ENCODE data around the gene ERVMER34-1.

Gene ERVMER34-1

GRCh38 chr4:52716364-52717151 is 34.7 kb downstream of the ERVMER34-1 start:
- DNase-seq: no peak

GRCh38 chr4:52715914-52716313 is 35.3 kb downstream of the ERVMER34-1 start:
- no peak for DNase-seq

DNA sequence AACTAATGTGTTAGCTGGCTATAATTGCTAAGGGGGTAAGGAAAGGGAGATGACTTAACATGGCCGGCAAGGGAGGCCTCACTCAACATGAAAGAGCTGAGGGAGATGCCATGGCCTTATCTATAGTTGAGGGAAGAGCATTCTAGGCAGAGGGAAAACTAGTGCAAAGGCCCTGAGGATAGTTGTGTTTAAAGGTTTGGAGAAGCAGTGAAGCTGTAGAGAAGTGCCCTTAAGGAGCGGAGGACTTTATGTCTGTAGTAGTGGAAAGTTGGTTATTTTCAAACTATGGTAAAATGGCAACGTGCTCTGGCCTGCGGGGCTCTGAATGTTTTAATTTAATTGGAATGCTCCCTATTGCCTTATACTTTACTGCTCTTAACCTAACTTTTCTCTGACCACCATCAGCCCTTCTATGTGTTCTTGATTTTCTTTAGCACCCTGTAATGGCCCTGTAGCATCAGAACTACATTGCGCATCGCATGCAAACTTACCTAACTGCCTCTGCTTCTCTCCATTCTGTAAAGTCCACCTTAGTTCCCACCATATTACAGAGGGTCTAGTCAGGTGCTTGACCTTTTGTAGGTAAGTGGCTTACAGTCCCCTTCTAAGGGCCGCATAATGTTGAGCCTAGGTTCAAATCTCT is 35.8 kb downstream of the ERVMER34-1 start:
- DNase-seq: no peak

- peak; percentile 32 for DNase-seq
Observed at GRCh38 chr4:52714597-52715254, 36.5 kb downstream of the ERVMER34-1 start.

DNA sequence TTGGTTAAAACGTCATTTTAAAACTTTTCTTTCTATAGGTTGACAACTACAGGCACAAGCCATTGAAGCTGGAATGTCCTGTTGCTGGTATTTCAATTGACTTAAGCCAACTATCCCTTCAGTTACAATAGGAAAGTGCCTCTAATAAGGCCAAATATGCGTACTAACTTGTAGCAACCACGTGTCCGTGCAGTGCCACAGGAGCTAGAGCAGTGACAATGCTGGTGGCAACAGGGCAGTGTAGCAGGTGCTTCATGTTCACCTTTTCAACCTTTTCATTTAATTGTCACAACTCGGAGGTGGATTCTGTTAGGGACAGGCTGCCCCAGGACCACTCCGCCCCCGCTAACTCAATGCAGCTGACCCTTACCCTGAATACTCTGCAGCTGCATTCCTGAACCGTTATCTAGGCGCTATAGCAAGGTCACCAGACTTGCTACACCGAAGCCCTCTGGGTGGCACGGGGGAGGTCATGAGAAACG is 37.7 kb downstream of the ERVMER34-1 start:
- peak; percentile 37 for DNase-seq

DNA sequence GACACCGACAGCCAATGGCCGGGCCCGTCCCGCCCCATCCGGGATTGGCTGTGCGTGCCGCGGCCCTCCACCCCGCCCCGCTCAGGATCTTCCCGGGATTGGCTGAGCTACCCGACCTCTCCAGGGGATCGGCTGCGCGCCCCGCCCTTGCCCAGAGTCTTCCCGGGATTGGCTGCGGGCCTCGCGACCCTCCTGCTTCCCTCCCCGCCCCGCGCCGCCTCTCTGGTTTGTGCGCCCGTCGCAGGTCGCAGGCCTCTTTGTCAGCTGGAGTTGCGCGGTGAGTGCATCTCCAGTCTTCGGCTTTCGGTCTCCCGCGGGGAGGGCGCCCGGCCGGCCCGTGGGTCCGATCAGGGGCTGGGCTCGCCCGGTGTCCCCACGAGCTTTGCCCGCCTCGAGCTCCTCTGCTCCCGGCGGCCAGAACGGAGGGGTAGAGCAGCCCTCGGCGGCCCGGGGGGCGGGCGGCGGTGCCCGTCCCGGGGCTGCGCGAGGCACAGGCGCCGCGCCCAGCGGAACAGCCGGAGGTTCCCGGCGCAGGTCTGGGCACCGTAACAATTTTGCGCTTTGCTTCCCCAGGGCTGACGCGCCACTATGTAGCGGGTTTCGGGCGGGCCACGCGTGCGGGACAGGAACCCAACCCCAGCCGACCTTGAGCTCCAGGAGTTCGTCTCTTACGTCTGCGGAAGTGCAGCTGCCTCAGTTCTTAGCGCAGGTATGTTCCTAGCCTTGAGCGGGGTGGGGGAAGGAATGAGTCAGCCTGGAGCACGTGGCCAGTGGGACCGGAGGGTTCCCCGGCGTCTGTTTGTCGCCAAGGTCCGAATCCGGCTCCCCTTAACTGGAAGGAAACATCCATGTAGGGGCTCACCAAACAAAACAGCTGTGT is 38.7 kb downstream of the ERVMER34-1 start:
- peak; percentile 98 for DNase-seq

- no peak for DNase-seq
Observed at GRCh38 chr4:52711834-52712250, 39.4 kb downstream of the ERVMER34-1 start.

DNA sequence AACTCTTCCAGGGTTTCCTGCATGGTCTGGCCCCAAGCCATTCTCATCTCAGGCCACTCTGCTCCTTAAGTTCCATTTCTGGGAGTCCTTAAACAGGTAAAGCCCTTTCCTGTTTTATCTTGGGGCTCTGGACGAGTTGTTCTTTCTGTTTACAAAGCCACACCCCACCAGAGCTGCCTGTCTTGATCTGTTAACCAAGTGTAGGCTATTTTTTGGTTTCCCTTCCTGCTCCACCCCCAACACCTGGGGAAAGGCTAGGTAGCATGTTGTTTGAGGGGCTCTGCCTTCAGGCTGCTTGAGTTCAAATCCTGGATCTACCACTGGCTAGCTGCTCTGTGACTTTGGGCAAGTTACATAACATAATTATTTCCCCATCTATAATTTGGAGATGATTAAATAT is 40.0 kb downstream of the ERVMER34-1 start:
- no peak for DNase-seq

- DNase-seq: no peak
Observed at GRCh38 chr4:52709155-52709554, 42.1 kb downstream of the ERVMER34-1 start.

- no peak for DNase-seq
Observed at GRCh38 chr4:52704661-52705060, 46.6 kb downstream of the ERVMER34-1 start.

GRCh38 chr4:52704133-52704532 is 47.1 kb downstream of the ERVMER34-1 start:
- DNase-seq: no peak

DNA sequence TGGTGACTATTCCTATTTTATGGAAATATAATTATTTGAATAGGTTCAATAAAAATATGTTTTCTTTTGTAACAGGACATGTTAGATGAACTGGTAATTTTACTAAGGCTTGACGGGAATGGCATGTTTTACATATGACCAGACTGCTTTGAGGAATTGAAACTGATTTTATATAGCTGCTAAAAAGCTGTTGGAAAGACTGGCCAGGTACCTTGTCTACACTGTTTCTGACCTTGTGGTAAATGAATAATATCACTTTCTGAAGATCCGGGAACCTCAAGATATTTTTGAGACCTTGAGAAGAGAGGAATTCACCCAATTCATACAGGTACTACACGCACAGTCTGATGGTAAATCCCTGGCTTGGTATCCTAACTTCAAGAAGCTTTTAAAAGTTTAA is 50.0 kb downstream of the ERVMER34-1 start:
- no peak for DNase-seq

DNA sequence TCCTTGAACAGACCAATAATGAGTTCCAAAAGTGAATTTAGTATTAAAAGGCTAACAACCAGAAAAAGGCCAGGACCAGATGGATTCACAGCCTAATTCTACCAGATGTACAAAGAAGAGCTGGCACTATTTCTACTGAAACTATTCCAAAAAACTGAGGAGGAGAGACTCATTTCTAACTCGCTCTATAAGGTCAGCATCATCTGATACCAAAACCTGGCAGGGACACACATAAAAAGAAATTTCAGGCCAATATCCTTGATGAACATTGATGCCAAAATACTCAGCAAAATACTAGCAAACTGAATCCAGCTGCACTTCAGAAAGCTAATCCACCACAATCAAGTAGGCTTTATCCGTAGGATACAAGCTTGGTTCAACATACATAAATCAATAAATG is 56.3 kb downstream of the ERVMER34-1 start:
- DNase-seq: no peak

GRCh38 chr4:52693492-52693891 is 57.7 kb downstream of the ERVMER34-1 start:
- no peak for DNase-seq
